Neural progenitor cell (in vitro differentiated cells): ENCODE data around the gene PDLIM1.

Source experiments
- CTCF ChIP-seq: fragments of 200-600 bp; sonication (generic); IDR thresholded peaks from 2 replicates; pipeline ENCODE4 v1.5.1; 2017; ENCODE audit warnings: antibody characterized with exemption, mild to moderate bottlenecking
- EZH2 ChIP-seq: fragments of 200-600 bp; sonication (generic); IDR thresholded peaks from 2 replicates; pipeline ENCODE4 v1.6.1; 2017; ENCODE audit warnings: antibody characterized with exemption, mild to moderate bottlenecking, moderate library complexity

- no peak for TF ChIP-seq CTCF
- TF ChIP-seq EZH2: no peak
These were observed 3.5 kb downstream of the PDLIM1 start for GRCh38 chr10:95287281-95287680.
